PFSK-1 (cell line): ENCODE data around the gene CLIC4.

Experiments used
- FOXP2 ChIP-seq: optimal IDR thresholded peaks from 2 replicates; pipeline ENCODE3; 2011; ENCODE audit warnings: borderline replicate concordance, control low read depth, inconsistent platforms; ENCODE audit not compliant: insufficient read depth; ENCODE audit errors: extremely low read length, extremely low read depth
- POLR2AphosphoS5 ChIP-seq: IDR thresholded peaks from 2 replicates; pipeline ENCODE4 v1.6.1; 2012; ENCODE audit warnings: low read depth, mild to moderate bottlenecking, control low read depth, low read length, moderate library complexity
- SIN3A ChIP-seq: IDR thresholded peaks from 2 replicates; pipeline ENCODE4 v1.6.1; 2012; ENCODE audit warnings: mild to moderate bottlenecking, low read length, moderate library complexity, borderline replicate concordance; ENCODE audit not compliant: insufficient read depth
- TAF1 ChIP-seq: IDR thresholded peaks from 2 replicates; pipeline ENCODE4 v1.6.1; 2012; ENCODE audit warnings: low read length, control low read depth, borderline replicate concordance; ENCODE audit not compliant: insufficient read depth
- TF ChIP-seq, protein P1 (sequence below), 2 experiments: IDR thresholded peaks; 2 replicates each; pipeline versions ENCODE4 v1.6.1 to v1.8.0; 2011 to 2012; ENCODE audit warnings: low read depth in 2 of 2, low read length in 2 of 2, control low read depth in 1 of 2, inconsistent platforms in 1 of 2, mild to moderate bottlenecking in 1 of 2, moderate library complexity in 1 of 2; ENCODE audit not compliant: insufficient read depth in 1 of 2

Gene CLIC4

DNA sequence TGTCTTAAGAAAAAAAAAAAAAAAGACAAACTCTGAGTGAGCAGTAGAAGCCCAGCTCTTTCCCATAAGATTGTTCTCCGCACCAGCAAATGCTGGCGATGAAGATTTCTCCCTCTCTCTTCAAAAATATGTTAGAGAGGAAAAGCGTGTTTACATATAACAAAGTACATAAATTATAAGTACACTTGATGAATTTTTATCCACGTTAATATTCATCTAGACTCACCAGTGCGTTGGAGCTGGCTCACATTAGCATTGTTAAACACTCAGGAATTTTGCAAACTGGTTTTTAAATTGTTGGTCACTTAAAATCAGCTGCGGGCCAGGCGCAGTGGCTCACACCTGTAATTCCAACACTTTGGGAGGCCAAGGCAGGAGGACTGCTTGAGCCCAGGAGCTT lies 128.8 kb downstream of the CLIC4 start:
- TF ChIP-seq POLR2AphosphoS5: no peak
- TF ChIP-seq TAF1: no peak
- TF ChIP-seq FOXP2: no peak
- TF ChIP-seq, protein P1, sequence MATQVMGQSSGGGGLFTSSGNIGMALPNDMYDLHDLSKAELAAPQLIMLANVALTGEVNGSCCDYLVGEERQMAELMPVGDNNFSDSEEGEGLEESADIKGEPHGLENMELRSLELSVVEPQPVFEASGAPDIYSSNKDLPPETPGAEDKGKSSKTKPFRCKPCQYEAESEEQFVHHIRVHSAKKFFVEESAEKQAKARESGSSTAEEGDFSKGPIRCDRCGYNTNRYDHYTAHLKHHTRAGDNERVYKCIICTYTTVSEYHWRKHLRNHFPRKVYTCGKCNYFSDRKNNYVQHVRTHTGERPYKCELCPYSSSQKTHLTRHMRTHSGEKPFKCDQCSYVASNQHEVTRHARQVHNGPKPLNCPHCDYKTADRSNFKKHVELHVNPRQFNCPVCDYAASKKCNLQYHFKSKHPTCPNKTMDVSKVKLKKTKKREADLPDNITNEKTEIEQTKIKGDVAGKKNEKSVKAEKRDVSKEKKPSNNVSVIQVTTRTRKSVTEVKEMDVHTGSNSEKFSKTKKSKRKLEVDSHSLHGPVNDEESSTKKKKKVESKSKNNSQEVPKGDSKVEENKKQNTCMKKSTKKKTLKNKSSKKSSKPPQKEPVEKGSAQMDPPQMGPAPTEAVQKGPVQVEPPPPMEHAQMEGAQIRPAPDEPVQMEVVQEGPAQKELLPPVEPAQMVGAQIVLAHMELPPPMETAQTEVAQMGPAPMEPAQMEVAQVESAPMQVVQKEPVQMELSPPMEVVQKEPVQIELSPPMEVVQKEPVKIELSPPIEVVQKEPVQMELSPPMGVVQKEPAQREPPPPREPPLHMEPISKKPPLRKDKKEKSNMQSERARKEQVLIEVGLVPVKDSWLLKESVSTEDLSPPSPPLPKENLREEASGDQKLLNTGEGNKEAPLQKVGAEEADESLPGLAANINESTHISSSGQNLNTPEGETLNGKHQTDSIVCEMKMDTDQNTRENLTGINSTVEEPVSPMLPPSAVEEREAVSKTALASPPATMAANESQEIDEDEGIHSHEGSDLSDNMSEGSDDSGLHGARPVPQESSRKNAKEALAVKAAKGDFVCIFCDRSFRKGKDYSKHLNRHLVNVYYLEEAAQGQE (IDR thresholded peaks at IDR 0.05; ENCODE audit: insufficient read depth in 1 of 2, low read depth in 2 of 2, low read length in 2 of 2): no peak
- TF ChIP-seq SIN3A: no peak

GRCh38 chr1:24874611-24875234 lies 129.5 kb downstream of the CLIC4 start:
- TF ChIP-seq SIN3A (no peak), TAF1 (no peak), POLR2AphosphoS5 (no peak), FOXP2 (no peak)
- TF ChIP-seq, protein P1 (IDR thresholded peaks at IDR 0.05; ENCODE audit: insufficient read depth in 1 of 2, low read depth in 2 of 2, low read length in 2 of 2): no peak

DNA sequence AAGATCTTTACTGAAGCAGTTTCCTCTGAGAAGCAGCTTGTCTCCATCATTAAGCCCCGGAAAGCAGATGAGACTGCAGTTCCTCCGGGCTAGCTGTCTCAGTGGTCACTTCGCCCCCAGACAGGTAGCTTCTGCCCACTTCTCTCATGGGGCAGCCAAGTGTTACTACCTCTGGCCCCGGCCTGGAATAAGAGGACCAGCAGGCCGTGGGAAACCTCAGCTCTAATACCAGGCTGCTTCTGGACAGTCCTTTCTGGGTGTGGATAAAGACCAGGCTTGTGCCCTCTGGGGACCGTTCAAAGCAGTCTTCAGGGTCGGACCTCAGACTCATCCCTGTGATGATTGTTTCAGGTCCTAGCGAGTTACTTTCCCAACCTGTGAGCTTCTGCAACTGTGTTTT lies 130.0 kb downstream of the CLIC4 start:
- TF ChIP-seq TAF1: no peak
- TF ChIP-seq FOXP2: no peak

DNA sequence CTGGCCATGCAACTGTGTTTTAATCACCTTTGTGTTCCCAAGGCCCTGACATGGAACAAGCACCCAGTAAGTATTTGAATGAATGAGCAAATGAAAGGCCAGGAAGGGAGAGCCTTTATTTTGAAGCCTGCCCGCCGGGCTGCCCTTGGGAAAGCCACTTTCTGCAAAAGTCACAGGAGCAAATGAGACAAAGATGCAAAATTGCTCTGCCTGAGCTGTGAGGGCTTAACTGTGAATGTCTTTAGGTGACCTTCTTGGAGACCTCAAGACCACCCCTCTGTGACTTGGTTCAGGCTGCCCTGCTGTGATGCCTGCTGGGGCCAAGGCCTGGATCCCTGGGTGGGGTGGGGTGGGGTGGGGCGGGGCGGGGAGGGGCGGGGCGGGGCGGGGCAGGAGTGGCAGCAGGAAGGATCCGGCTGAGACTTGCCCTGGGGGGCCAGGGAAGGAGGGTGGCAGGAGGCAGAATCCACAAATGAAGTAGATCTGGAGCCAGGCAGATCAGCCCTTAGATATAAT lies 130.8 kb downstream of the CLIC4 start:
- TF ChIP-seq TAF1 (no peak), SIN3A (no peak), FOXP2 (no peak), POLR2AphosphoS5 (no peak)
- TF ChIP-seq, protein P1 (IDR thresholded peaks at IDR 0.05; ENCODE audit: insufficient read depth in 1 of 2, low read depth in 2 of 2, low read length in 2 of 2): no peak

GRCh38 chr1:24878045-24878444 lies 132.8 kb downstream of the CLIC4 start:
- TF ChIP-seq SIN3A: no peak

GRCh38 chr1:24878775-24879742 lies 133.8 kb downstream of the CLIC4 start:
- TF ChIP-seq, protein P1 (IDR thresholded peaks at IDR 0.05; ENCODE audit: insufficient read depth in 1 of 2, low read depth in 2 of 2, low read length in 2 of 2): no peak
- TF ChIP-seq FOXP2 (no peak), TAF1 (no peak), SIN3A (no peak)
